Upper lobe of left lung (tissue), 4 donors: ENCODE measurements around the gene KCNN4.

Experiments
- EP300 ChIP-seq, 4 donors: sonication (generic); formaldehyde crosslinking; IDR thresholded peaks; one replicate each; pipeline ENCODE4 v1.5.1; 2017; ENCODE audit warnings: antibody characterized with exemption in 4 of 4, control low read depth in 2 of 4
- TF ChIP-seq, protein P1 (sequence below), 6 experiments: fragments of 450-650 bp in 4 of 6; fragments of 200-600 bp in 2 of 6; sonication (generic) in 2 of 6; IDR thresholded peaks; one replicate each; pipeline ENCODE4 v1.5.1; 2016 to 2019; ENCODE audit warnings: antibody characterized with exemption in 6 of 6

- TF ChIP-seq, protein P1, sequence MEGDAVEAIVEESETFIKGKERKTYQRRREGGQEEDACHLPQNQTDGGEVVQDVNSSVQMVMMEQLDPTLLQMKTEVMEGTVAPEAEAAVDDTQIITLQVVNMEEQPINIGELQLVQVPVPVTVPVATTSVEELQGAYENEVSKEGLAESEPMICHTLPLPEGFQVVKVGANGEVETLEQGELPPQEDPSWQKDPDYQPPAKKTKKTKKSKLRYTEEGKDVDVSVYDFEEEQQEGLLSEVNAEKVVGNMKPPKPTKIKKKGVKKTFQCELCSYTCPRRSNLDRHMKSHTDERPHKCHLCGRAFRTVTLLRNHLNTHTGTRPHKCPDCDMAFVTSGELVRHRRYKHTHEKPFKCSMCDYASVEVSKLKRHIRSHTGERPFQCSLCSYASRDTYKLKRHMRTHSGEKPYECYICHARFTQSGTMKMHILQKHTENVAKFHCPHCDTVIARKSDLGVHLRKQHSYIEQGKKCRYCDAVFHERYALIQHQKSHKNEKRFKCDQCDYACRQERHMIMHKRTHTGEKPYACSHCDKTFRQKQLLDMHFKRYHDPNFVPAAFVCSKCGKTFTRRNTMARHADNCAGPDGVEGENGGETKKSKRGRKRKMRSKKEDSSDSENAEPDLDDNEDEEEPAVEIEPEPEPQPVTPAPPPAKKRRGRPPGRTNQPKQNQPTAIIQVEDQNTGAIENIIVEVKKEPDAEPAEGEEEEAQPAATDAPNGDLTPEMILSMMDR (IDR thresholded peaks at IDR 0.05), result no peak
- TF ChIP-seq EP300 (IDR thresholded peaks at IDR 0.05), result no peak
These were observed at the start of gene KCNN4 for GRCh38 chr19:43780706-43781525.
